MCF 10A (cell line): ENCODE results near the gene RNU7-1. TPM values are rescaled to one million over a fixed set of nuclear protein-coding genes. Genes with fewer than 3 reads are reported as not detected.

Experiments used
- BruUV-seq: library from RNA; stranded (reverse); fragments of 400-500 nt; replicated peaks from 2 replicates; lab custom pipeline; 2021; lab: Mats Ljungman, UMichigan
- CTCF ChIA-PET: fragments of 300-600 bp; sonication (Branson Sonifier 250); formaldehyde crosslinking; extraction: SDS; loops from one replicate; lab custom pipeline; 2021; ENCODE audit warnings: antibody characterized with exemption, inconsistent platforms; lab: Yijun Ruan, JAX
- POLR2A ChIA-PET: fragments of 300-600, 350-650 bp; sonication (Branson Sonifier 250); formaldehyde crosslinking; extraction: SDS; loops from one replicate; lab custom pipeline; 2020; ENCODE audit warnings: antibody characterized with exemption, inconsistent platforms; lab: Yijun Ruan, JAX
- DNase-seq: peaks from one replicate; pipeline ENCODE4 v3.0.0-alpha.2; 2018; ENCODE audit not compliant: unreplicated experiment
- H3K27ac Mint-ChIP-seq: one replicate; pipeline ENCODE4 v1.8.0; 2022; ENCODE audit warnings: mild to moderate bottlenecking, low read depth, mixed read lengths; ENCODE audit not compliant: unreplicated experiment
- H3K27me3 Mint-ChIP-seq: one replicate; pipeline ENCODE4 v1.8.0; 2022; ENCODE audit warnings: mixed read lengths; ENCODE audit not compliant: insufficient read depth, unreplicated experiment
- H3K36me3 Mint-ChIP-seq: one replicate; pipeline ENCODE4 v1.8.0; 2022; ENCODE audit warnings: mild to moderate bottlenecking, moderate library complexity, mixed read lengths; ENCODE audit not compliant: insufficient read depth, unreplicated experiment
- H3K4me1 Mint-ChIP-seq: one replicate; pipeline ENCODE4 v1.8.0; 2022; ENCODE audit warnings: mixed read lengths; ENCODE audit not compliant: insufficient read depth, unreplicated experiment
- H3K4me3 Mint-ChIP-seq: one replicate; pipeline ENCODE4 v1.8.0; 2022; ENCODE audit warnings: mild to moderate bottlenecking, moderate library complexity, mixed read lengths; ENCODE audit not compliant: unreplicated experiment
- H3K9me3 Mint-ChIP-seq: one replicate; pipeline ENCODE4 v1.8.0; 2022; ENCODE audit warnings: mixed read lengths; ENCODE audit not compliant: unreplicated experiment
- CTCF ChIP-seq: fragments of 200-600 bp; IDR thresholded peaks from one replicate; pipeline ENCODE4 v1.8.0; 2022; ENCODE audit warnings: antibody characterized with exemption, mild to moderate bottlenecking; ENCODE audit not compliant: unreplicated experiment
- intact Hi-C: fragments of 100-400 bp; cut with micrococcal nuclease; formaldehyde crosslinking; loops from 2 replicates; pipeline ENCODE4 v1.14.1; 2022
- total RNA-seq: library from RNA; stranded (reverse); gene quantifications from 2 replicates; pipeline ENCODE4 v1.2.3, GENCODE V29; 2022

The RNU7-1 gene
- total RNA-seq, 1 experiment from 2014 or later: not detected

- ChIA-PET CTCF (interaction anchor here (0.6 to 1.1 kb wide), 2 partner anchors 13 to 162 kb away, joined by 3 read pairs; no protein-coding TSS in a partner anchor), POLR2A (interaction anchor here (0.8 to 1.0 kb wide), 2 partner anchors 25 to 38 kb away, joined by 3 to 4 read pairs; partner anchors contain the start of gene LPCAT3)
- Mint-ChIP-seq H3K27me3 (no peaks in the 10 kb centered on the region), H3K27ac (no peak overlapping the region), H3K4me3 (no peak overlapping the region), H3K9me3 (no peaks in the 10 kb centered on the region), H3K36me3 (peaks cover 83% of the 10 kb centered on the region), H3K4me1 (no peaks in the 10 kb centered on the region)
- TF ChIP-seq CTCF: no peak
- no TSS peak for BruUV-seq
- no peak for DNase-seq
- intact Hi-C loops: no loop called here
Observed at GRCh38 chr12:6980075-6980474, 36.5 kb downstream of the RNU7-1 start.

- no peaks in the 10 kb centered on the region for H3K4me1 Mint-ChIP-seq
- no peak overlapping the region for H3K27ac Mint-ChIP-seq
- CTCF ChIA-PET: interaction anchor here (0.6 to 0.9 kb wide), 2 partner anchors 16 to 36 kb away, joined by 4 read pairs; no protein-coding TSS in a partner anchor
- H3K9me3 Mint-ChIP-seq: no peaks in the 10 kb centered on the region
- BruUV-seq: no TSS peak
- POLR2A ChIA-PET: interaction anchor here (1.0 kb wide), 1 partner anchor 25 kb away, joined by 3 read pairs; no protein-coding TSS in a partner anchor
- H3K4me3 Mint-ChIP-seq: no peak overlapping the region
- H3K36me3 Mint-ChIP-seq: peaks cover 83% of the 10 kb centered on the region
- intact Hi-C loops: no loop called here
- no peak for DNase-seq
- TF ChIP-seq CTCF: no peak
- no peaks in the 10 kb centered on the region for H3K27me3 Mint-ChIP-seq
Observed at GRCh38 chr12:6980740-6981139, 37.1 kb downstream of the RNU7-1 start.

GRCh38 chr12:6981152-6982052, 37.8 kb downstream of the RNU7-1 start:
- peaks cover 82% of the 10 kb centered on the region for H3K36me3 Mint-ChIP-seq
- H3K9me3 Mint-ChIP-seq: no peaks in the 10 kb centered on the region
- H3K4me1 Mint-ChIP-seq: no peaks in the 10 kb centered on the region
- H3K27me3 Mint-ChIP-seq: no peaks in the 10 kb centered on the region
- intact Hi-C loops: no loop called here
- ChIA-PET POLR2A (interaction anchor here (0.8 kb wide), 1 partner anchor 44 kb away, joined by 3 read pairs; no protein-coding TSS in a partner anchor), CTCF (interaction anchor here (0.6 to 0.9 kb wide), 2 partner anchors 16 to 36 kb away, joined by 4 read pairs; no protein-coding TSS in a partner anchor)
- TF ChIP-seq CTCF: no peak
- no peak overlapping the region for H3K27ac Mint-ChIP-seq
- no peak overlapping the region for H3K4me3 Mint-ChIP-seq
- no peak for DNase-seq
- BruUV-seq: no TSS peak

- Mint-ChIP-seq H3K27ac (no peak overlapping the region), H3K9me3 (no peaks in the 10 kb centered on the region), H3K4me1 (no peaks in the 10 kb centered on the region), H3K36me3 (peaks cover 71% of the 10 kb centered on the region), H3K27me3 (no peaks in the 10 kb centered on the region), H3K4me3 (no peak overlapping the region)
- TF ChIP-seq CTCF: no peak
- CTCF ChIA-PET: interaction anchor here (0.7 to 0.9 kb wide), 2 partner anchors 9 to 828 kb away, joined by 3 read pairs; no protein-coding TSS in a partner anchor
- no TSS peak for BruUV-seq
- POLR2A ChIA-PET: interaction anchor here (0.7 to 1.2 kb wide), 3 partner anchors 16 to 68 kb away, joined by 3 to 4 read pairs (median 4); no protein-coding TSS in a partner anchor
- no peak for DNase-seq
- intact Hi-C loops: no loop called here
Observed at GRCh38 chr12:6982532-6982931, 38.9 kb downstream of the RNU7-1 start.
